Cardiac fibroblast (primary cell): Measurements from ENCODE around the gene ARMC3.

Source experiments
- DNase-seq, 2 donors: peaks; one replicate each; pipeline versions ENCODE4 v3.0.0 to v3.0.0-alpha.2; 2010; ENCODE audit warnings: low read depth in 2 of 2
- H3K4me3 ChIP-seq, 2 donors: replicated peaks in 1 of 2; 1 replicate in 1 of 2; 2 replicates in 1 of 2; pipeline ENCODE4 v1.5.1; 2011; ENCODE audit warnings: low read depth in 2 of 2, low read length in 2 of 2, mild to moderate bottlenecking in 2 of 2, moderate library complexity in 1 of 2
- TF ChIP-seq, protein P1 (sequence below): IDR thresholded peaks from one replicate; pipeline ENCODE4 v1.5.1; 2011; ENCODE audit warnings: low read depth, mild to moderate bottlenecking, low read length, inconsistent platforms

The ARMC3 gene

DNA sequence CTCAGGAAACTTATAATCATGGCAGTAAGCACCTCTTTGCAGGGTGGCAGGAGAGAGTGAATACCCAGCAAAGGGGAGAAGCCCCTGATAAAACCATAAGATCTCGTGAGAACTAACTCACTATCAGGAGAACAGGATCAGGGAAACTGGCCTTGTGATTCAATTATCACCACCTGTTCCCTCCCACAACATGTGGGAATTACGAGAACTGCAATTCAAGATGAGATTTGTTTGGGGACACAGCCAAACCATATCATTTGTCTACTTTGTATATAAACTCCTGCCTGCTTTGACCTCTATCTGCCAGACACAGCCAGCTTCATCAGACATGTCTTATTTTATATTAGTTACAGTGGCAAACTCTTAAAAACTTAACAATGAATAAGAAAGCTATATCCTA, 50.4 kb downstream of the ARMC3 start:
- no peak overlapping the region for H3K4me3 ChIP-seq
- DNase-seq: no peak

DNA sequence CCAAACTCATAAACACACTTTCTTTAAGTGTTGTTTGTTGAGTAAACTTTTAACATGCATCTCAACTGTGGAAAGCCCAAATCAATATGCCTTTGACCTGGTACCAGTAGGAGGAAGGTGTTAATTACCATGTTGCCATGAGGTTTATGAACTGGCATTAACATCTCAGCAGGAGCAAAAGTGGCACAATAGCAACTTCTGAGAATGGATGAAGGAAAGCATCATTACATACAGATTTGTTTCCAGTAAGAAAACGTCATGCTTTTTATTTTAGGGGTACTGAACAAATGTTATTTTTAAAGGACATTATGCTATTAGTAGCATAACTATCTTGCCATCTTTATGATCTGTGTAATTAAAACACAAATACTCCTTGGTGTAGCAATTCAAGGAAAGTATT, 51.1 kb downstream of the ARMC3 start:
- no peak for DNase-seq
- no peak overlapping the region for H3K4me3 ChIP-seq
- TF ChIP-seq, protein P1, sequence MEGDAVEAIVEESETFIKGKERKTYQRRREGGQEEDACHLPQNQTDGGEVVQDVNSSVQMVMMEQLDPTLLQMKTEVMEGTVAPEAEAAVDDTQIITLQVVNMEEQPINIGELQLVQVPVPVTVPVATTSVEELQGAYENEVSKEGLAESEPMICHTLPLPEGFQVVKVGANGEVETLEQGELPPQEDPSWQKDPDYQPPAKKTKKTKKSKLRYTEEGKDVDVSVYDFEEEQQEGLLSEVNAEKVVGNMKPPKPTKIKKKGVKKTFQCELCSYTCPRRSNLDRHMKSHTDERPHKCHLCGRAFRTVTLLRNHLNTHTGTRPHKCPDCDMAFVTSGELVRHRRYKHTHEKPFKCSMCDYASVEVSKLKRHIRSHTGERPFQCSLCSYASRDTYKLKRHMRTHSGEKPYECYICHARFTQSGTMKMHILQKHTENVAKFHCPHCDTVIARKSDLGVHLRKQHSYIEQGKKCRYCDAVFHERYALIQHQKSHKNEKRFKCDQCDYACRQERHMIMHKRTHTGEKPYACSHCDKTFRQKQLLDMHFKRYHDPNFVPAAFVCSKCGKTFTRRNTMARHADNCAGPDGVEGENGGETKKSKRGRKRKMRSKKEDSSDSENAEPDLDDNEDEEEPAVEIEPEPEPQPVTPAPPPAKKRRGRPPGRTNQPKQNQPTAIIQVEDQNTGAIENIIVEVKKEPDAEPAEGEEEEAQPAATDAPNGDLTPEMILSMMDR: no peak

More for the DNA sequence above, 50.4 kb downstream of the ARMC3 start:
- TF ChIP-seq, protein P1: no peak

DNA sequence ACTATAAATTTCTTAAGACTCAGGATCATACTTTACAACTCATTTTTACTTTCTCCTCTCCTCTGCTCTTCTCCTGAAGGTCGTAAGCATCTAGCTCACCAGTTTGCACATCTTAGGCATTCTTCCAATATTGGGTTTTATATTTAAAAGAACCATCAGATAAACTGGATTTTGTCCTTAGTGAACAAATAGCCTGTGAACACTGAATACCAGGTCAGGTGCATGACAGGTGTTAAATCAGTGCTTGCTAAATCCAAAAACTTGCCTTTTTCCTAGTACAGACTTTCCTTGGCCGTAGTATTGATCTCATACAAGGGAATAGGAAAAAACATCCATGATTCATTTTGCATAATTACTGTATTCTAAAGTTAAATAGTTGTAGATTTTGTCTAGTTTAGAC, 53.0 kb downstream of the ARMC3 start:
- no peak for DNase-seq
- TF ChIP-seq, protein P1: no peak
- H3K4me3 ChIP-seq: no peak overlapping the region

DNA sequence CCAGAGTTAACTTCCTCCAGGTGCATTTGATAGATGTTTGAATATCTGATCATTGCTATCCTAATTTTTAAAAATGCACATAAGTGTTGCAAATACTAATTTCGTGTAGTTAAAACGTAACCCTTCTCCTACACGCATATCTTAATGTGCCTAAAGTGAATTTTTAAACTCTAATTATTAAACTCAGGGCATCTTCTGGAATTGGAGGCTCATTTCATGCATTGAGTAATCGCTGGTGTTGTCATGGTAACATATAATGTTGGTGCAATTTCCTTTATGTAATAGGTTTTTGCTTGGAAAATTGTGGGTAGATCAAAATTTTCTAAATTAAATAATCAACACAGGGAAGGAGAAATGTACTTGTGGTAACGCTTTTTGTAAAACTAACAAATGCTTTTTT, 56.2 kb downstream of the ARMC3 start:
- H3K4me3 ChIP-seq: no peak overlapping the region
- peak; percentile 36 to 37 for DNase-seq
- TF ChIP-seq, protein P1: no peak

DNA sequence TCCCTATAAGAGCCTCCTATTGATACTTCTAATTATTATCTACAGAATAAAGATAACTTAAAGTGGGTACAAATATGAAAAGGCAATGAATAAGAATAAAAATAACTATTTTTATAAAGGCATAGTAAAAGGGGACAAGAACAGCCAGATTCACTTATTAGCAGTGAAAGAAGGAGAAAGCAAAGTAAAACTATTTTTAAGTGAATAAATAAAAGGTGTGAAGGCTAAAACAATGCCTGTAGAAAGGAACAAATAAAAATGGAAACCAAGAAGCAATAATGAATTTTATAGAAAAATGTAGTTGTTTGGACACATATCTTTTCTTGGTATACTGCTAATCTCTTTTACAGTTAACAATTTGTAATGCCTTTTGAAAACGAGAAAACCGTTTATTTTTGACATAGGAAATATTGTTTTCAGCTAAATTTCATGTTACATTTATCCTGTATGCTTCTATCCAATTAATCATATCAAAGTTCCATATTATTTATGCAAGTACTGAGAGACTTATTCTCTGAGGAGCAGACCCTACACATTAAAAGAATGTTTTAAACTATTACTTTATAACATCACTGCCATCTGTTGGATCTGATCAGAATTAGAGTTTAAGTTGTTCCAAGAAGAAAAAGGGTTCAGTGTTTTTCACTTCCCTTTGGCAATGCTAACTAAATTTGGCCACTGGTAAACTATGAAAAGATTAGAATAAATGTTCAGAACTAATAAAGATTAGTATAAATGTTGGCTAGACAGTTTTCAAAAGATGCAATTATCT, 59.1 kb downstream of the ARMC3 start:
- peak; percentile 64 to 69 for DNase-seq
- H3K4me3 ChIP-seq: no peak overlapping the region
- TF ChIP-seq, protein P1: peak; percentile 16

DNA sequence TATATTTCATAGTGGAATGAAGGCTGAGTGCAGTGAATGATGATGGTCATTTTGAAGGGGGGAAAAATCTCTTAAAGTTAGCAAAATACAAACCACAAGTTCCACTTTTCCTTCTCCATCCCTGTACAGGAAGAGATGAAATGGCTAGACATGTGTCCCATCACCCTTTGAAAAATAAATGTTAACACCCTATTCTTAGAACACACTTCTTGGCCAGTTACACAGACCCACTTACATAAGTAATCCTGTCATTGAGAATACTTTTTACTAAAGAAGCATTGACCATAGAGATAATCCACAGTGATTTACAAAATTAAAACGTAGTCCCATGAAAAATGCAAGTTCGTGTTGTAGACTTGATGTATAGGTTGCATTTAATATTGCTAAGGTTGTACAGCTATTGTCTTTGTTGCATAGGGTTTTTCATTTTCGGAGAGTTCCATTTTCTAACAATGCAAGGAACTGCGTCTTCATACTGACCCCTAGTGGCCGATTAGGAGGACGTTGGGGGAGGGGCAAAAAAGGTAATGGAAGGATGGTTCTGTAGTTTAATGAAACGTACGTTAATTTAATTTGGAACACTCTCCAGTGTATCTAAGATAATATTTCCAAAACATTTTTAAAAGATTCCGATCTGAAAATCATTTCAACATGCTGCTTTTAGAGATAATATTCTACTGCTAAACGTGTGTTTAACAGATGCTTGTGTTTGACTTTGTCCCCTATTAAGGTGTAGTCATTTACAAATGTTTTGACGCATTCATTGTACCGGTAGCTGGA, 60.9 kb downstream of the ARMC3 start:
- no peak overlapping the region for H3K4me3 ChIP-seq
- DNase-seq: peak; percentile 71 to 74

More for the DNA sequence above, 60.9 kb downstream of the ARMC3 start:
- TF ChIP-seq, protein P1: peak; percentile 83
